ENCODE data around the gene WNK2.

Gene WNK2

GRCh38 chr9:93186215-93186945 is 2.4 kb downstream of the WNK2 start:
- no peak for DNase-seq

- DNase-seq = no peak
Observed at GRCh38 chr9:93187047-93187446, 3.1 kb downstream of the WNK2 start.

DNA sequence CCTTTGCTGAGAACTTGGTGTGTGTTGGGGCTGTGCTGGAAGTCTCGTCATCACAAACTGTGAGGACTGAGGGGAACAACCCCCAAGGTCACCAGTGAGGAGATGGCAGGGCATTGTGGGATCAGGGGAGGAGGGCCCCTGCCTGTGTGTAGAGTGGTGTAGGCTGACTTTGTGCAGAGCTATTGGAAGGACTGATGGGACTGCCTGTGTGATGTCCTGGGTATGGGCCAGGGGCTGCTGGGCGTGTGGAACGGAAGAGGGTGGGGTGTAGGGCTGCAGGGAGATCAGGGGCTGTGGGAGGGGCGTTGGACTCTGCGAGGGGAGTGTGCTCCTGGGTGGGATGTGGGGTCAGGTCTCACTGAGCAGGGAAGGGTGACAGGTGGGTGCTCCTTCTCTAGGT is 3.6 kb downstream of the WNK2 start:
- DNase-seq = no peak

DNA sequence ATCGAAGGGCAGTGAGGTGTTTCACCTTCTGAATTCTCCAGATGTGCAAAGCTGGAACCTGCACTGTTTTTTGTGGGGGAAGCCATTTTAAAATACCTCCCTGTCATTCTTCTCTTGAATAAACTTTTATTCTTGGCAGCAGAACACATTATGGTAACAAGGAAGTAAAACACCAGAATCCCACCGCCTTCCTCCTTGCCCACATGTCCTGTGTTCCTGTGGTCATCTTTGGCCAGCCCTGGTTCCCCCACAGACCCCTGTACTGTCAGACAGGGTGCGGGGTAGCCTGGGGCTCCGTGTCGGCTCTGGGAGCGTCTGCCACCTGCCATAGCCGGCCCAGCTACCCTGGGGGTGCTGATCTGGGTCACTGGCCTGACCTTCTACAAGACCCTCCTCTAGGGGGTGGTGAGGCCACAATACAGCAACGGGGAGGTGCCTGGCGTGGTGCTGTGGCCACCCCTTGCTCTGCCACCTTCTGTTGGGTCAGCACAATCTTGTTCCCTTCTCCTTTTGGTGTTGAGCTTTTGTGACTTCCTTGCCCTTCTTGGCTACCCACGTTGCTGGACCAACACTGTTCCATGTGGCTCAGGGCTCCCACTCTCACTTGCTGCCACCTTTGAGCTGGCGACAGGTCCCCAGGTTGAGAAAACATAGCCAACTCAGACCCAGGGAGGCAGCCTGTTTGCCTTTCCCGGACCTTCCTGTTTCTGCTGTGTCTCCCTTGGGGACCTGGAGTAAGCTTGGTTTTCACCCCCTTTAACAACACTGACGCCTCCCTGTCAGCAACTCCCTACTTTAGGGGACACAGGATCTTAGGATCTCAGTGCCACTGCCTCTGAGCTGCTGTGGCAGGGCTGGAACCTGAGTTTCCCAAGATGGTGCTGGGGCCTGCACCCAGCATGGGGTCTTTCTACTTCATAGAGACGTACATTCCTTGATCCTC is 4.8 kb downstream of the WNK2 start:
- DNase-seq = no peak

DNA sequence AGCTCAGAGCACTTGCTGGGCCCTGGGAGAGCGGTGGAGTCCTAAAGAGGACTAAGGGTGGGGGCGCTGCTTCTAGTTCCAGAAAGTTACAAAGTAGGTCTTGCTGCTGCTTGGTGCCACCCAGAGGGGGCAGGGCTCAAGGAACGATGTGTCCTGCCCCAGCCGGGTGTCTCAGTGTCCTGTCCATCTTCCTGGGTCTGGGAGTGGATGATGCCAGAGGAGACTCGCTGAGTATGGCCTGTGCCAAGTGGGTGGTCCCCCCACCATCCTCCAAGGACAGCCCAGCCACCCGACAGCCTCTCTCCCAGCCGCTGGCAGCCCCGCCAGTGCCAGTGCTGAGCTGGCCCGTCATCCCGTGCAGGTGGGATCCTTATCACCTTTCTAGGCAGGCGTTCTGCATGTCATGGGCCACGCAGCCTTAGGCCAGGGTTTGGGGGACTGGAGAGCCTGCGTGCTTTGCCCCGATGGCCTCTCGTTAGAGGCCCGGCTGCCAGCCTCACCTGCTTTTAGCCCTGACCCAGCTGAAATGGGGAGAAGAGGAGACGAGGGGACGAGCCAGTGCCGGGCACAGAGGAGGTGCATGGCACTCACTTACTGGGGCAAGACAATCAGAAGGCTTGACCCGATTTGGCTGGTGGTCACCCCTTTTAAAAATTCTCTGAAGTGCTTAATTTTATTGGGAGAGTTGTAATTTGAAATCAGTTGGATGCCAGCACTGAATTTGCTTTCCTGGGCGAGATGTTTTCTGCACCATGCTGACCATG is 5.6 kb downstream of the WNK2 start:
- no peak for DNase-seq

DNA sequence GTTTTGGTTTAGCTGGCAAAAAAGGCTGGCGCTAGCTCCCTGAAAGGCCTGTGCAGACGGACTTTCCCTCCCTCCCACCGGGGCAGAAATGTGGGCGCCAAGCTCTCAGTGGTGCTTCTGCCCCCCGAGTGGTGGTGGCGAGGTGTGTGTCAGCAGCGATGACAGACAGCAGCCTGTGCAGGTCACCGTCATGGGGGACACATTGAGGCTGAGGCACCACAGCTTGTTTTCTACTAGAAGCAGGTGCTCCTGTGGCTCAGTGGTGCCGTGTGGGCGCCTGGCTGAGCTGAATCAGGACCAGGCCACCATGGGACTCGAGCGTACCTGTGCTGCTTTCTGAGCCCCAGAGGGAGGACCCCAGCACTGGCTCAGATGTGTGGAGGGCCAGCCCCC is 6.2 kb downstream of the WNK2 start:
- DNase-seq = no peak

- no peak for DNase-seq
Observed at GRCh38 chr9:93190656-93191353, 6.9 kb downstream of the WNK2 start.

DNA sequence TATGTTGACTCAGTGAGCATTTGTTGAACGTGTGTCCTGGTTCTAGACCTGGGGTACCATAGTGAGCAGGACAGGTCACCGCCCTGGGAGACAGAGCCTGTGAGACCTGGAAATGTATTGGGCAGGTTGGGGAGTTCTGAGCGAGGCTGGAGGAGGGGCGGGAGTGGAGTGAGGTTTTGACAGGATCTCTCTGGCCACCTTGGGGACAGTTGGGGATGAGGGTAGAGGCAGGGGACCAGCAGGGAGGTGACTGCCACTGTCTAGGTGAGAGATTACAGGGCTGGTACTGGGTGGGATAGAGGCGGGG is 7.4 kb downstream of the WNK2 start:
- no peak for DNase-seq

GRCh38 chr9:93192721-93193387 is 8.9 kb downstream of the WNK2 start:
- no peak for DNase-seq

- no peak for DNase-seq
Observed at GRCh38 chr9:93193388-93194220, 9.7 kb downstream of the WNK2 start.

DNA sequence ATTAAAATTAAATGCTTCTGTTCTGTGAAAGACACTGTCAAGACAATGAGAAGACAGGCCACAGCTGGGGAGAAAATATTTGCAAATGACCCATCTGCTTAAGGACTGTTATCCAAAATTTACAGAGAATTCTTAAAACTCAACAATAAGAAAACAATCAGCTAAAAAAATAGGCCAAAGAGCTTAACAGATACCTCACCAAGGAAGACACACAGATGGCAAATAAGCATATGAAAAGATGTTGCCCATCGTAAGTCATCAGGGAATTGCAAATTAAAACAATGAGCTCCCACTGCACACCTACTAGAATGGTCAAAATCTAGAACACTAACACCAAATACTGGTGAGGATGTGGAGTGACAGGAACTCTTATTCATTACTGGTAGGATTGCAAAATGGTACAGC is 10.3 kb downstream of the WNK2 start:
- DNase-seq = no peak

GRCh38 chr9:93194641-93195040 is 10.7 kb downstream of the WNK2 start:
- DNase-seq = no peak

GRCh38 chr9:93196096-93197055 is 12.4 kb downstream of the WNK2 start:
- no peak for DNase-seq

DNA sequence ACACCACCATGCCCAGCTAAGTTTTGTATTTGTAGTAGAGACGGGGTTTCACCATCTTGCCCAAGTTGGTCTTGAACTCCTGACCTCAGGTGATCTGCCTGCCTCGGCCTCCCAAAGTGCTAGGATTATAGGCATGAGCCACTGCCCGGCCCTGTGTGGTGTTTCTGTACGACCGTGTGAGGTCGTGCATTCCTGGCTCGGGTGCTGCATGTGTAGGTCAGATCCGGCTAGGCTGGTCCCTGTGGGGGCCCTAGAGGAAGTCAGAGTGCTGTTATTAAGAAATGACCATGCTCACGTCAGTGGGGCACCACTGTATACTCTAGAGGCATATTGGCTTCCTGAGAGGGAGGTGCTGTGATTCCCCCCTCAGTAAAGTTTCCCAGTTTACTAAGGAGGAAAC is 13.7 kb downstream of the WNK2 start:
- no peak for DNase-seq

GRCh38 chr9:93198117-93198837 is 14.3 kb downstream of the WNK2 start:
- DNase-seq = no peak

GRCh38 chr9:93198838-93199625 is 15.1 kb downstream of the WNK2 start:
- DNase-seq = no peak

DNA sequence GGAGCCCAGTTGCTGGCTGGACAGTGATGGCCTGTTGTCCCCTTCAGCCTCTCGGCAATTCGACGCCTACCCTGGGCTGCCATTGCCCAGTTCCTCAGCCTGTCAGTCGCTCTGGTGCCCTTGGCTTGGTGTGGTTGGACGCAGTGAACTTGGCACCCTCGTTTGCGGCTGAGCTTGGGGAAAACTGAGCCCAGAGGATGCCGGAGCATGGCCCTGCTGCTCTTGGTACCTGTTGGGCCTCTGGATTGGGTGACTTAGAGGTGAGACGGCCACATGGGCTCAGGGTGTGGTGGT is 16.5 kb downstream of the WNK2 start:
- DNase-seq = no peak

DNA sequence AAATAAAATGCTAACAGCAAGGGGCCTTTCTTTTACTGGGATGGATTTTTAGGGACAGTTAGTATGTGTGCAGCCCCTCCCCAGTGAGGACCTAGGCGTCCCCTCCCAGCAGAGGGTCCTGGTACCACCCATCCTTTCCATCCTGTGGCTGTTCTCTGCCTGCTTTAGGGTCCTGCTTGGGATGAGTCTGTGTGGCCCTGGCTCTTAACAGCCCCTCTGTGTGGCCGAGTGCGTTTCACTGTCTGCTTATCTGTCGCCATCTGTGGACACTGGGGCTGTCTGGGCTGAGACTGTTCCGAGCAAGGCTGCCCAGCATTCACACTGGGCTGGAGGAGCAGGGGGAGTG is 17.0 kb downstream of the WNK2 start:
- DNase-seq = no peak

All from activated CD4-positive, alpha-beta T cell treated with anti-CD3 and anti-CD28 coated beads, Interleukin-2, Interleukin-6, amounts not matched to agents 100 ng/mL and 50 ng/mL, durations not matched to agents 16 hours and 8 hours (primary cell).